ENCODE results near the gene AGPS.

DNA sequence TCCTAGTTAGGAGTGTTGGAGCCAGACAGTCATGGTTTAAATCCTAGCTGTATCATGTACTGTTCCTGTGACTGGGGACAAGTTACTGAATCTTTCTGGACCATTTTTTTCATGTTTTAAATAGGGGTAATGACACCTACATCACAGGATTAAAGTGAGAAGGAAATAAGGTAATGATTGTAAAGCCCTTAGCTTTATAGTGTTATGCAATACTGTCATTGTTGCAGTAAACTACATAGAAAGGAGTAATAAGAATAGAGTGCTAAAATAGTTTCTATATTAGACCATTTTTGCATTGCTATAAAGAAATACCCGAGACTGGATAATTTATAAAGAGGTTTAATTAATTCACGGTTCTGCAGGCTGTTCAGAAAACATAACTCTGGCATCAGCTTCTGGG lies 14.5 kb downstream of the AGPS start:
- TF ChIP-seq, protein P1, sequence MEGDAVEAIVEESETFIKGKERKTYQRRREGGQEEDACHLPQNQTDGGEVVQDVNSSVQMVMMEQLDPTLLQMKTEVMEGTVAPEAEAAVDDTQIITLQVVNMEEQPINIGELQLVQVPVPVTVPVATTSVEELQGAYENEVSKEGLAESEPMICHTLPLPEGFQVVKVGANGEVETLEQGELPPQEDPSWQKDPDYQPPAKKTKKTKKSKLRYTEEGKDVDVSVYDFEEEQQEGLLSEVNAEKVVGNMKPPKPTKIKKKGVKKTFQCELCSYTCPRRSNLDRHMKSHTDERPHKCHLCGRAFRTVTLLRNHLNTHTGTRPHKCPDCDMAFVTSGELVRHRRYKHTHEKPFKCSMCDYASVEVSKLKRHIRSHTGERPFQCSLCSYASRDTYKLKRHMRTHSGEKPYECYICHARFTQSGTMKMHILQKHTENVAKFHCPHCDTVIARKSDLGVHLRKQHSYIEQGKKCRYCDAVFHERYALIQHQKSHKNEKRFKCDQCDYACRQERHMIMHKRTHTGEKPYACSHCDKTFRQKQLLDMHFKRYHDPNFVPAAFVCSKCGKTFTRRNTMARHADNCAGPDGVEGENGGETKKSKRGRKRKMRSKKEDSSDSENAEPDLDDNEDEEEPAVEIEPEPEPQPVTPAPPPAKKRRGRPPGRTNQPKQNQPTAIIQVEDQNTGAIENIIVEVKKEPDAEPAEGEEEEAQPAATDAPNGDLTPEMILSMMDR (IDR thresholded peaks at IDR 0.05) = no peak
- no peak for TF ChIP-seq POLR2A (IDR thresholded peaks at IDR 0.05; ENCODE audit: low read length)
- TF ChIP-seq SREBF2 (IDR thresholded peaks at IDR 0.05) = no peak
- TF ChIP-seq PHF8 (IDR thresholded peaks at IDR 0.05; ENCODE audit: borderline replicate concordance, low read depth) = no peak
- no peak for TF ChIP-seq EP300 (IDR thresholded peaks at IDR 0.05)
- no peak for TF ChIP-seq ESRRA (IDR thresholded peaks at IDR 0.05; ENCODE audit: borderline replicate concordance, low read length)
- TF ChIP-seq, protein P2, sequence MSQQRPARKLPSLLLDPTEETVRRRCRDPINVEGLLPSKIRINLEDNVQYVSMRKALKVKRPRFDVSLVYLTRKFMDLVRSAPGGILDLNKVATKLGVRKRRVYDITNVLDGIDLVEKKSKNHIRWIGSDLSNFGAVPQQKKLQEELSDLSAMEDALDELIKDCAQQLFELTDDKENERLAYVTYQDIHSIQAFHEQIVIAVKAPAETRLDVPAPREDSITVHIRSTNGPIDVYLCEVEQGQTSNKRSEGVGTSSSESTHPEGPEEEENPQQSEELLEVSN (IDR thresholded peaks at IDR 0.05; ENCODE audit: borderline replicate concordance, low read depth) = no peak
- TF ChIP-seq, protein P3, sequence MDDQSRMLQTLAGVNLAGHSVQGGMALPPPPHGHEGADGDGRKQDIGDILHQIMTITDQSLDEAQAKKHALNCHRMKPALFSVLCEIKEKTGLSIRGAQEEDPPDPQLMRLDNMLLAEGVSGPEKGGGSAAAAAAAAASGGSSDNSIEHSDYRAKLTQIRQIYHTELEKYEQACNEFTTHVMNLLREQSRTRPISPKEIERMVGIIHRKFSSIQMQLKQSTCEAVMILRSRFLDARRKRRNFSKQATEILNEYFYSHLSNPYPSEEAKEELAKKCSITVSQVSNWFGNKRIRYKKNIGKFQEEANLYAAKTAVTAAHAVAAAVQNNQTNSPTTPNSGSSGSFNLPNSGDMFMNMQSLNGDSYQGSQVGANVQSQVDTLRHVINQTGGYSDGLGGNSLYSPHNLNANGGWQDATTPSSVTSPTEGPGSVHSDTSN (IDR thresholded peaks at IDR 0.05) = no peak
- TF ChIP-seq, protein P4, sequence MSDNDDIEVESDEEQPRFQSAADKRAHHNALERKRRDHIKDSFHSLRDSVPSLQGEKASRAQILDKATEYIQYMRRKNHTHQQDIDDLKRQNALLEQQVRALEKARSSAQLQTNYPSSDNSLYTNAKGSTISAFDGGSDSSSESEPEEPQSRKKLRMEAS (IDR thresholded peaks at IDR 0.05) = no peak
